Upper lobe of left lung (tissue), 6 donors: ENCODE data around the gene GMDS. TPM values are rescaled to one million over a fixed set of nuclear protein-coding genes. Genes with fewer than 3 reads are reported as not detected.

ENCODE experiments used
- ATAC-seq, 2 donors: fragments of 200-7000 bp; cut with Tn5 transposase; one replicate each; pipeline ENCODE4 v1.9.1; 2022; ENCODE audit warnings: mild to moderate bottlenecking in 2 of 2, moderate library complexity in 2 of 2; ENCODE audit not compliant: low FRiP score in 2 of 2
- DNase-seq, 2 donors: peaks; one replicate each; pipeline ENCODE4 v3.0.0-alpha.2; 2019 to 2020
- H3K27ac ChIP-seq, 4 donors: fragments of 200-600 bp; sonication (generic); one replicate each; pipeline ENCODE4 v1.5.1; 2016 to 2019
- H3K27me3 ChIP-seq, 4 donors: fragments of 200-600 bp; sonication (generic); one replicate each; pipeline ENCODE4 v1.5.1; 2017 to 2019
- H3K36me3 ChIP-seq, 4 donors: fragments of 200-600 bp; sonication (generic); one replicate each; pipeline ENCODE4 v1.5.1; 2016 to 2019
- H3K4me1 ChIP-seq, 4 donors: fragments of 200-600 bp; sonication (generic); one replicate each; pipeline ENCODE4 v1.5.1; 2018 to 2019
- H3K4me3 ChIP-seq, 4 donors: fragments of 200-600 bp; sonication (generic); one replicate each; pipeline ENCODE4 v1.5.1; 2017 to 2019; ENCODE audit warnings: mild to moderate bottlenecking in 2 of 4, moderate library complexity in 1 of 4
- H3K9me3 ChIP-seq, 4 donors: fragments of 200-600 bp; sonication (generic); one replicate each; pipeline ENCODE4 v1.5.1; 2018 to 2019
- EP300 ChIP-seq, 4 donors: sonication (generic); formaldehyde crosslinking; IDR thresholded peaks; one replicate each; pipeline ENCODE4 v1.5.1; 2017; ENCODE audit warnings: antibody characterized with exemption in 4 of 4, control low read depth in 2 of 4
- POLR2A ChIP-seq, 4 donors: fragments of 450-650 bp; IDR thresholded peaks; one replicate each; pipeline ENCODE4 v1.5.1; 2016 to 2017; ENCODE audit warnings: antibody characterized with exemption in 4 of 4, mild to moderate bottlenecking in 2 of 4
- POLR2AphosphoS5 ChIP-seq, 2 donors: sonication (generic); formaldehyde crosslinking; IDR thresholded peaks; one replicate each; pipeline ENCODE4 v1.5.1; 2017; ENCODE audit warnings: antibody characterized with exemption in 2 of 2
- WGBS, 2 donors: methylation state at CpG; one replicate each; pipeline ENCODE4 v1.1.5; 2017 to 2018; 5-methylcytosine and 5-hydroxymethylcytosine counted together
- total RNA-seq, 6 donors: library from RNA; depleted of rRNA in 4 of 6; stranded (reverse); fragments of >200 nt in 4 of 6; gene quantifications; one replicate each; pipeline versions ENCODE4 v1.1.0 to v1.2.1, GENCODE V29; 2016 to 2021
- TF ChIP-seq, protein P1 (sequence below), 6 experiments: fragments of 450-650 bp in 4 of 6; fragments of 200-600 bp in 2 of 6; sonication (generic) in 2 of 6; IDR thresholded peaks; one replicate each; pipeline ENCODE4 v1.5.1; 2016 to 2019; ENCODE audit warnings: antibody characterized with exemption in 6 of 6
- donor health status: DM: no; HTN: no; CAD: no; lungs with moderate emphysema.
- donor health status: DM: no; HTN: yes; CAD: no; lungs with severe emphysema.

GMDS gene
- total RNA-seq, 6 donors from 2014 or later: 7.6 to 17.8 (median 14.1) TPM

GRCh38 chr6:1713016-1713600 is 532.3 kb downstream of the GMDS start:
- no peak for ATAC-seq

DNA sequence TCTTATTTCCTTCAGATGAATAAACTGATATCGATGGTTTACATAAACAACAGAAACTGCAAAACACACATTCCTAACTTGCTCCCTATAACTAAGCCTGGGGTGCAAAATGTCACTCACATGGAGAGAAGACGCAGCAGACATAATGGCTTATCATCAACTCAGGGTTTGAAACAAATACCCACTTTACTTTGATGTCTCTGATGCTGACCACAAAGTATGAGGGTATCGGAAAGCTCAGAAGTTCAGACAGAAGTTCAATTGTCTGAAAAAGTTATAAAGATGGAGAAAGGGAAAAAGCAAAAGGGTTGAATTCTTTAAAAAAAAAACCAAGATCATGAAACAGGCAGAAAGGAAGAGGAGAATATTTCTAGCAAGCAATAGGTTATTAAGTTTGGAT is 533.0 kb downstream of the GMDS start:
- no peak for DNase-seq
- 75 to 77% methylated on average over 3 of the region's 3 CpGs for WGBS, 2 donors

More at GRCh38 chr6:1713016-1713600, 532.3 kb downstream of the GMDS start:
- DNase-seq: peak in 1 of 2 donors; percentile 58
- 86 to 93% methylated on average over 9 to 16 of the region's 16 CpGs for WGBS, 2 donors
- Histone ChIP-seq H3K4me3 (no peak overlapping the region), H3K4me1 (no peaks in the 10 kb centered on the region), H3K27me3 (no peaks in the 10 kb centered on the region), H3K36me3 (no peaks in the 10 kb centered on the region), H3K27ac (no peak overlapping the region), H3K9me3 (no peaks in the 10 kb centered on the region)
- TF ChIP-seq EP300 (IDR thresholded peaks at IDR 0.05) (no peak), POLR2A (IDR thresholded peaks at IDR 0.05) (no peak), POLR2AphosphoS5 (IDR thresholded peaks at IDR 0.05) (no peak)
- TF ChIP-seq, protein P1, sequence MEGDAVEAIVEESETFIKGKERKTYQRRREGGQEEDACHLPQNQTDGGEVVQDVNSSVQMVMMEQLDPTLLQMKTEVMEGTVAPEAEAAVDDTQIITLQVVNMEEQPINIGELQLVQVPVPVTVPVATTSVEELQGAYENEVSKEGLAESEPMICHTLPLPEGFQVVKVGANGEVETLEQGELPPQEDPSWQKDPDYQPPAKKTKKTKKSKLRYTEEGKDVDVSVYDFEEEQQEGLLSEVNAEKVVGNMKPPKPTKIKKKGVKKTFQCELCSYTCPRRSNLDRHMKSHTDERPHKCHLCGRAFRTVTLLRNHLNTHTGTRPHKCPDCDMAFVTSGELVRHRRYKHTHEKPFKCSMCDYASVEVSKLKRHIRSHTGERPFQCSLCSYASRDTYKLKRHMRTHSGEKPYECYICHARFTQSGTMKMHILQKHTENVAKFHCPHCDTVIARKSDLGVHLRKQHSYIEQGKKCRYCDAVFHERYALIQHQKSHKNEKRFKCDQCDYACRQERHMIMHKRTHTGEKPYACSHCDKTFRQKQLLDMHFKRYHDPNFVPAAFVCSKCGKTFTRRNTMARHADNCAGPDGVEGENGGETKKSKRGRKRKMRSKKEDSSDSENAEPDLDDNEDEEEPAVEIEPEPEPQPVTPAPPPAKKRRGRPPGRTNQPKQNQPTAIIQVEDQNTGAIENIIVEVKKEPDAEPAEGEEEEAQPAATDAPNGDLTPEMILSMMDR (IDR thresholded peaks at IDR 0.05): no peak

GRCh38 chr6:1711136-1711535 is 534.3 kb downstream of the GMDS start:
- H3K9me3 ChIP-seq: no peaks in the 10 kb centered on the region
- DNase-seq (no peak), ATAC-seq (no peak)
- no peak for TF ChIP-seq POLR2A (IDR thresholded peaks at IDR 0.05)
- no peak for TF ChIP-seq EP300 (IDR thresholded peaks at IDR 0.05)
- no peak for TF ChIP-seq POLR2AphosphoS5 (IDR thresholded peaks at IDR 0.05)
- TF ChIP-seq, protein P1 (IDR thresholded peaks at IDR 0.05): no peak
- WGBS, 2 donors: 97 to 100% methylated on average over 1 to 6 of the region's 6 CpGs
- H3K27ac ChIP-seq: no peak overlapping the region
- no peaks in the 10 kb centered on the region for H3K4me1 ChIP-seq
- H3K27me3 ChIP-seq: no peaks in the 10 kb centered on the region
- no peaks in the 10 kb centered on the region for H3K36me3 ChIP-seq
- H3K4me3 ChIP-seq: no peak overlapping the region

More for the DNA sequence above, 533.0 kb downstream of the GMDS start:
- TF ChIP-seq EP300 (IDR thresholded peaks at IDR 0.05) (no peak), POLR2A (IDR thresholded peaks at IDR 0.05) (no peak), POLR2AphosphoS5 (IDR thresholded peaks at IDR 0.05) (no peak)
- TF ChIP-seq, protein P1 (IDR thresholded peaks at IDR 0.05): no peak
- no peak for ATAC-seq
- Histone ChIP-seq H3K36me3 (no peaks in the 10 kb centered on the region), H3K4me1 (no peaks in the 10 kb centered on the region), H3K9me3 (no peaks in the 10 kb centered on the region), H3K27ac (no peak overlapping the region), H3K4me3 (no peak overlapping the region), H3K27me3 (no peaks in the 10 kb centered on the region)

DNA sequence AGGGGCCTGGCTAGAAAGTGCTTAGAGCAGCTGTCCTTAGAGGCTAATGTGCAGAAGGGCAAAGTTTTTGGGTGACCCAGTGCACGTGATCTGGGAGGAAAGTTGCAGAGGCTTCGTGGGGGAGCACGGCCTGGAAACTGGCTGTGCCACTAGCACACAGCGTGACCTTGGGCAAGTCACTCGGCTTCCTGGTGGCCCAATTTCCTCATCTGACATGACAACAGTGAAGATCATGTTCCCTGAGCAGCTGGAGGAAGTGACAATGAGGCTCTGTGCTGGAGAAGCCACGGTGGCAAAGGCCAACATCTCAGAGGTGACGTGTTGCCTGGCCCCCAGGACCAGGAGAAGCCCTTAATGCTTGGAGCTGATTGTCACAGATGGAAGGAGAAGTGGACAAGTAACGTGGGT is 536.2 kb downstream of the GMDS start:
- Histone ChIP-seq H3K4me1 (no peaks in the 10 kb centered on the region), H3K9me3 (no peaks in the 10 kb centered on the region), H3K27ac (peak overlapping the region in 3 of 4 donors; percentile 37 to 57 (median 55)), H3K36me3 (no peaks in the 10 kb centered on the region), H3K27me3 (no peaks in the 10 kb centered on the region), H3K4me3 (no peak overlapping the region)
- DNase-seq (peak in 1 of 2 donors; percentile 77), ATAC-seq (peak; percentile 51 to 81)
- no peak for TF ChIP-seq POLR2A (IDR thresholded peaks at IDR 0.05)
- TF ChIP-seq POLR2AphosphoS5 (IDR thresholded peaks at IDR 0.05): peak in 1 of 2 donors; percentile 37
- TF ChIP-seq, protein P1 (IDR thresholded peaks at IDR 0.05): no peak
- TF ChIP-seq EP300 (IDR thresholded peaks at IDR 0.05): peak in 1 of 4 donors; percentile 28
- WGBS, 2 donors: 58 to 79% methylated on average over 8 of the region's 8 CpGs

GRCh38 chr6:1708820-1709219 is 536.6 kb downstream of the GMDS start:
- ATAC-seq: no peak
- WGBS, 2 donors: 100% methylated on average over 2 of the region's 2 CpGs; no CpG with 5 or more reads in 1 of the 2 donors
- Histone ChIP-seq H3K4me3 (no peak overlapping the region), H3K27me3 (no peaks in the 10 kb centered on the region), H3K9me3 (no peaks in the 10 kb centered on the region), H3K4me1 (no peaks in the 10 kb centered on the region), H3K27ac (peak overlapping the region in 3 of 4 donors; percentile 13 to 57 (median 37)), H3K36me3 (no peaks in the 10 kb centered on the region)
- TF ChIP-seq EP300 (IDR thresholded peaks at IDR 0.05) (no peak), POLR2AphosphoS5 (IDR thresholded peaks at IDR 0.05) (no peak), POLR2A (IDR thresholded peaks at IDR 0.05) (no peak)
- TF ChIP-seq, protein P1 (IDR thresholded peaks at IDR 0.05): no peak
- DNase-seq: no peak
